Fibroblast of villous mesenchyme (primary cell): ENCODE data around the gene KLF11. TPM values are rescaled to one million over a fixed set of nuclear protein-coding genes. Genes with fewer than 3 reads are reported as not detected.

Experiments used
- DNase-seq: peaks from one replicate; pipeline ENCODE4 v3.0.0-alpha.2; 2010; ENCODE audit warnings: low read depth
- H3K4me3 ChIP-seq: 2 replicates; pipeline ENCODE4 v1.5.1; 2011; ENCODE audit warnings: low read depth, mild to moderate bottlenecking, low read length
- total RNA-seq: library from RNA; depleted of rRNA; stranded (reverse); fragments of >200 nt; gene quantifications from 2 replicates; pipeline ENCODE4 v1.2.3, GENCODE V29; 2012
- TF ChIP-seq, protein P1 (sequence below): IDR thresholded peaks from 2 replicates; pipeline ENCODE4 v1.5.1; 2012; ENCODE audit warnings: low read depth, mild to moderate bottlenecking, low read length; ENCODE audit not compliant: insufficient read depth

Gene KLF11
- total RNA-seq, 1 donor: 6.9 TPM

DNA sequence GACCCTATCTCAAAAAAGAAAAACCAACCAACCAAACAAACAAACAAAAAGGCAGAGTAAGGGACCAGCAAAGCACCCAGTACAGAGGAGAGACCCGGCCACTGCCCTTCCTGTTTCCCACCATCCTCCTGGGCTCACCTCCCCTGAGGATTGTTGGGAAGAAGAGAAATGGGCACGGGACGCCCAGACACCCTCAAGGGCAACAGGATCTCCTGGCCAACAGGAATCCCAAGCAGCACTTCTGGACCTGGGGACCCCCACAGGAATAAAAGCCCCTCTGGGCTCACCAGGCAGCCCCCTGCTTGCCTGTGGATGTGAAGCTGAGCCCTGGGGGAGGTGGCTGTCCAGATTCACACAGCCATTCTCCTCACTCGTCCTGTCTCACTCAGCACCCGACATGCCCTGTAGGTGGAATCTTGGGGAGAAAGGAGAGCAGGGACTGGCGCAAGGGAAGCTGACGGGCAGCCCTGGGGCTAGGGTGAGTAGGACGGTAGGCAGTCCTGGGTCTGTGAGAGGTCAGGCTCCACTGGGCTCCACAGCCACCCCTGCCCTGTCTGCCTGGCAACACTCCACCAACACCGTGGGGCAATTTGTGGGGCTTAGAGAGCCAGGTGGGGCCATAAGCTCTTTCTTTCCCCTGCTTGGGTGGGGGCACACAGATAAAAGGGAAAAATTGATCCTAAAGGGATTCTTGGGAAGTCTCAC, 18.0 kb downstream of the KLF11 start:
- no peak overlapping the region for H3K4me3 ChIP-seq
- TF ChIP-seq, protein P1, sequence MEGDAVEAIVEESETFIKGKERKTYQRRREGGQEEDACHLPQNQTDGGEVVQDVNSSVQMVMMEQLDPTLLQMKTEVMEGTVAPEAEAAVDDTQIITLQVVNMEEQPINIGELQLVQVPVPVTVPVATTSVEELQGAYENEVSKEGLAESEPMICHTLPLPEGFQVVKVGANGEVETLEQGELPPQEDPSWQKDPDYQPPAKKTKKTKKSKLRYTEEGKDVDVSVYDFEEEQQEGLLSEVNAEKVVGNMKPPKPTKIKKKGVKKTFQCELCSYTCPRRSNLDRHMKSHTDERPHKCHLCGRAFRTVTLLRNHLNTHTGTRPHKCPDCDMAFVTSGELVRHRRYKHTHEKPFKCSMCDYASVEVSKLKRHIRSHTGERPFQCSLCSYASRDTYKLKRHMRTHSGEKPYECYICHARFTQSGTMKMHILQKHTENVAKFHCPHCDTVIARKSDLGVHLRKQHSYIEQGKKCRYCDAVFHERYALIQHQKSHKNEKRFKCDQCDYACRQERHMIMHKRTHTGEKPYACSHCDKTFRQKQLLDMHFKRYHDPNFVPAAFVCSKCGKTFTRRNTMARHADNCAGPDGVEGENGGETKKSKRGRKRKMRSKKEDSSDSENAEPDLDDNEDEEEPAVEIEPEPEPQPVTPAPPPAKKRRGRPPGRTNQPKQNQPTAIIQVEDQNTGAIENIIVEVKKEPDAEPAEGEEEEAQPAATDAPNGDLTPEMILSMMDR: no peak
- DNase-seq: no peak

DNA sequence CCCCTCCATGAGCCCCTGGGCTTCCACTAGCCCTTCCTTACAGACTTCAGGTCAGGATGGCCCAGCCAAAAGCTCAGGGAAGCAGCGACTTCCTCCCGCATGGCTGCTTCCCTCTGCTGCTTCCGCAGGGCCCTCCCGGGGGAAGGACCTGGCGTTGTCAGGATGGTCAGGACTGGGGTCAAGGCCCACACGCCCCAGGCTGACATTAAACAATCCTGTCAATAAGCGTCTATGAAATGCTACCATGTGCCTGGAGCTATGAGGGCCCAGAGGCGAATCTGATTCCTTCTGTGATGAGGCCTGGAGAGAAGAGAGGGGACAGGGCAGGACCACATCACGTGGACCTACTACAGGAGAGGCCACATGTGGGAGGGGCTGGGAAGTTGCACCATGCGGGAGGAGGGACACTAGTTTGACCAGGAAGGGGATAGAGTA, 19.6 kb downstream of the KLF11 start:
- TF ChIP-seq, protein P1: no peak
- H3K4me3 ChIP-seq: no peak overlapping the region
- DNase-seq: no peak

DNA sequence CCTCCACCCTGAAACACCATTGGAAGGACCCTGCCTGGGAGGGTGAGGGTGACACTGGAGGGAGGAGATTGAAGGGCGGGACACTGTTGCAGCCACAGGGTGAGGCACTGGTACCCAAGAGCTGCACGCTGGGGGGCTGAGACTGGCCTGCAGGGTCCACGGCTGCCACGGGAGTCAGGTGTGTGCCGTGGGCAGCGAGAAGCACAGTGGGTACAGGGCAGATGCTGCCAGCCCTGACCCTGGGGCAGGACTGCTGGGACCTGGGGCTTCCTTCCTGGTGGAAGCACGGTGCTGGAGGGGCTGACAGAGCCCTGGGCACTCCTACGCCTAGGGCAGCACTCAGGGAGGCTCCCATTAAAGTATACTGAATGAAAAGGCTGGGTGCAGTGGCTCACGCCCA, 20.2 kb downstream of the KLF11 start:
- TF ChIP-seq, protein P1: no peak
- no peak overlapping the region for H3K4me3 ChIP-seq
- DNase-seq: no peak

DNA sequence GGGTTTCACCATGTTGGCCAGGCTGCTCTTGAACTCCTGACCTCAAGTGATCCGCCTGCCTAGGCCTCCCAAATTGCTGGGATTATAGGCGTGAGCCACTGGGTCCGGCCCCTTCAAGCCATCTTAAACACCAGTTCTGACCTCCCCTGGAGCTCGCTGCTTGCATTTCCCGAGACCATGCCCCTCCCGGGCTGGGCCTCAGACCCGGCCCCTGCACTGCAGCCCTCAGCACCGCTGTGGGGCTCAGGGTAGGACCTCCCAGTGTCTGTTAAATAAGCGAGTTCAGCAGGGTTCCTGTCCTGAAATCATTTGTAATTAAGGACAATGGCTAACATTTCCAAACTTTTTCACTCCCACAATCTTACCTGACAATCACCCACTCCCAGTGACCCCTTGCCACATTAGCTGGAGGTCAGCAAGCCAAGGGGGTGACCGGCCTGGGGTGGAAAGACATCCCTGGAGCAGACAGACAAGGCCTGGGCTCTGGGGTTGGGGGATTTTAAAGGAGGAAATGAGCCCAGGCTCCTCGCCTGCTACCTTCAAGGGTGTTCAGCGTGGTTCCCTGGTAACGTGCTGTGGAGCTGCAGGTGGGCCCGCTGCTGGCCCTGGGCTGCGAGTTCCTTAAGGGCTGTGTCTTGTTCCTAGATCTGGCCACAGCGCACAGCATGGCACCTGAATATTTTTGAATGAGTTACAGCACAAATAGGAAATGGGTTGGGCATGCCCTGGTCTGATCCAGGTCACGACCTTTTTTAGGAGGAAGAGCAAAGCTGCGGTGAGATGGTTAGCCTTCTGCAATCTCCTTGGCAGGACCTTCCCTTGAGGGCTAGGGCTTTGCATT, 21.8 kb downstream of the KLF11 start:
- H3K4me3 ChIP-seq: no peak overlapping the region
- DNase-seq: no peak
- TF ChIP-seq, protein P1: no peak

DNA sequence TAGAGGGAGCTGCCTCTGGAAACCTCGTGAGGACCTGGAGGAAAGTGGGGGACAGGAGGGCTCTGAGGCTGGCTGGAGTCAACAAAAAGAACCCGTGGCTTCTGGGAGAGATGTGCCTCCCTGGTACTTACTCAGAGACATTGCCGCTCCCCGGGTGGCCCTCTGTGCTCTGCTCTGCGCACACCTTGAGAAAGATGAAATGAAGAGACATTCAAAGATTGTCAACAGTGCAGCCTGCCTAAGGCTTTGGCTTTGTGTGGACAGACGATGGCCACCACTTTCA, 22.4 kb downstream of the KLF11 start:
- H3K4me3 ChIP-seq: no peak overlapping the region
- no peak for DNase-seq

DNA sequence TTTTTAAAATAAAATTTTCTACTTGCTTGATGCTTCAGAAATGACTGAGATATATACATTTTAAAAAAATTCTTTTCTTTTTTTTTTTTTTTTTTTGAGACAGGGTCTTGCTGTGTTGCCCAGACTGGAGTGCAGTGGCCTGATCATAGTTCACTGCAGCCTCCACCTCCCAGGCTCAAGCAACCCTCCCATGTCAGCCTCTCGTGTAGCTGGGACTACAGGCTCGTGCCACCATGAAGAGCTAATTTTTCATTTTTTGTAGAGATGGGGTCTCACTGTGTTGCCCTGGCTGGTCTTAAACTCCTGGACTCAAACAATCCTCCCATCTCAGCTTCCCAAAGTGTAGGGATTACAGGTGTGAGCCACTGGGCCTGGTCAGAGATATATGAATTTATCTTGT, 24.0 kb downstream of the KLF11 start:
- no peak for DNase-seq
- H3K4me3 ChIP-seq: no peak overlapping the region
- TF ChIP-seq, protein P1: no peak

More for the DNA sequence above, 22.4 kb downstream of the KLF11 start:
- TF ChIP-seq, protein P1: no peak
